Medulla oblongata (tissue), 1 donor: ENCODE data around the gene PCNX1.
A peak's percentile ranks its signal among the peaks of the same experiment; 100 is the strongest.

Experiments
- DNase-seq: peaks from one replicate; pipeline ENCODE4 v3.0.0-alpha.2; 2015; ENCODE audit errors: extremely low spot score

PCNX1 gene

GRCh38 chr14:70957710-70958109, 50.5 kb downstream of the PCNX1 start:
- no peak for DNase-seq

- DNase-seq: no peak
These were observed 55.7 kb downstream of the PCNX1 start for GRCh38 chr14:70962935-70963334.

GRCh38 chr14:70964492-70964891, 57.2 kb downstream of the PCNX1 start:
- DNase-seq: no peak

DNA sequence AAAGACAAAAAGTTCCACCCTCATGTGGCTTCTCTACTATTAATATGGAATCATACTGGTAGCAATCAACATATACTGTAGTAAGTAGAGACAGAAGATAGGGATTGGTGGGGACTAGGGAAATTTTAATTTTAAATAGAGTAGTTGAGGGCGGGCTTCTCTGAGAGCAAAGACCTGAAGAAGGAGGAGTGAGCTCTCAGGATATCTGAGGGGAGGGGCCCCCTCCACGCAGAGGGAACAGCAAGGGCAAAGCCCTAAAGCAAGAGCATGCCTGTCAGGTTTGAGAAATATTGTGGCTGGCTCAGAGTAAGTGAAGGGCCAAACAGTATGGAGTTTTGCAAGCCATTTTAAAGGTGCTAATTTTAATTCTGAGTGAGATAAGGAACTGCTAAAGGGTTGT, 64.3 kb downstream of the PCNX1 start:
- no peak for DNase-seq

GRCh38 chr14:70972107-70972976, 65.1 kb downstream of the PCNX1 start:
- DNase-seq: peak; percentile 96

DNA sequence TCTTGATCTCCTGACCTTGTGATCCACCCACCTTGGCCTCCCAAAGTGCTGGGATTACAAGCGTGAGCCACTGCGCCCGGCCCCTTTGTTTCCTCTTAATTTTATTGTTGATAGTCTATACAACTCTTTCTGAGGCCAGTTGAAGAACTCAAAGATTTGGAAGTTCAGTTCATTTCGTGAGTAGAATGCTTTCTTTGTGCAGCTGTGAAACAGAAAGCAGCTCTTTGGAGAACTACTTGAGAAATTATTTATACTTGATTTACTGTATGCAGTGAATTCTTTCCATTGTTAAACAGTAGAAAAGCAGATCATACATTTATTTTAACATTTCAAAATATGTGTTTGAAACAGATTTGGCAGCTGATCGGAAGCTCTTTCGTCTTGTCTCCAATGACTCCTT, 69.3 kb downstream of the PCNX1 start:
- no peak for DNase-seq

DNA sequence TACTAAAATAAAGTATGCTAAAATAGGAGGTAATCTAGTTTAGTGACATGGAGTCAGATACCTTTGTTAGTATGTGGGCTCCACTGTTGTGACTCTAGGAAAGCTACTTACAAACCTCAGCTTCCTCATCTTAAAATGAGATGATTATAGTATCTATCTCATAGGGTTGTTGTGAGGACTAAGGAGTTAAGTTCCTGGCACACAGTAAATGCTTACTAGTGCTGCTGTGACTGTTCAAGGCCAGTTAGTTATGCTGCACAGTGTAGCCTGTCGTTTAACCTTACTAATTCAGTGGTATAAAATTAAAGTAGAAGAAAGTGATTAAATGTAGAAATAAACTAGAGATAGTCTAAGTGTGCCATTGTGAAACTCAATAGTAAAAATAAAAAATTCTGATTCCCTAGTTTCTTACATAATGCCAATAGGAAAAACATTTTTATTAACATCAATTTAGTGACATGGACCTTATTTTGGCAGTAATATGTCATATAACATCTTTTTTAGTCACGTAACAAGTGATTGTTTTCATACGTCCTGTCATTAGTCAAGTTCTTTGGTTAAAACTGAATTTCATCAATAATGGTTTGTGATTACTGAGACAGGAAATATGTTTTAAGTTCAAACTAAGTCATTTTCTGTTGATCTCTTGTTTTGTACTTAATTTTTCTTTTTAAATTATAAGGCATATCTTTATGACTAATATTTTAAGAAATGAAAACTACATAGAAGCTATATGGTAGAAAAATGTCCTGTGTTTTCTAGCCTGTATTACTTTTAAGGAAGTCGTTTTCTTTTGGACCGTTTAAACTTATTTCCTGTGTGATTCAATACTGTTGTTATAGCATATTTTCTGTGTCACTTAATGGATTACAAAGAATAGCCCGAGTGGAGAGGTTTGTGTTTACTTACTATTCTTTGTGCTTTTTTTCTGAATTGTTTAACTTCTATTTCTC, 74.0 kb downstream of the PCNX1 start:
- no peak for DNase-seq

- DNase-seq: no peak
These were observed 74.9 kb downstream of the PCNX1 start for GRCh38 chr14:70982200-70982599.

- DNase-seq: no peak
These were observed 79.8 kb downstream of the PCNX1 start for GRCh38 chr14:70987041-70987440.

GRCh38 chr14:70988452-70988851, 81.2 kb downstream of the PCNX1 start:
- DNase-seq: no peak

DNA sequence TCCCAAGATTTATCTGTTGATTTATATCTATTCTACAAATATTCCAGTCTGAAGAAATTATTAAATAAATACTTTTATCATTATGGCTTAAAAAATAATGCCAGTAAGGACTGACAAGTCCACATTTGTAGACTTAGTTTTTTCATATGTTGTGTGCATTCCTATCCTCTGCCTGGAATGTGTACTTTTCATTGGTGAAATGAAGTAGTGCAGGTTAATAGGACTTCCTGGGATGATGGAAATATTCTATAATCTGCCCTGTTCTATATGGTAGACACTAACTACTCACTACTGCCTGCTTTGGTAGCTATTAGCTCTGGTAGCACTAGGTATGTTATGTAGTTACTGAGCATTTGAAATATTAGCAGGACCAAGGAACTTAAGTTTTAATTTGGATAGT, 86.7 kb downstream of the PCNX1 start:
- DNase-seq: no peak

DNA sequence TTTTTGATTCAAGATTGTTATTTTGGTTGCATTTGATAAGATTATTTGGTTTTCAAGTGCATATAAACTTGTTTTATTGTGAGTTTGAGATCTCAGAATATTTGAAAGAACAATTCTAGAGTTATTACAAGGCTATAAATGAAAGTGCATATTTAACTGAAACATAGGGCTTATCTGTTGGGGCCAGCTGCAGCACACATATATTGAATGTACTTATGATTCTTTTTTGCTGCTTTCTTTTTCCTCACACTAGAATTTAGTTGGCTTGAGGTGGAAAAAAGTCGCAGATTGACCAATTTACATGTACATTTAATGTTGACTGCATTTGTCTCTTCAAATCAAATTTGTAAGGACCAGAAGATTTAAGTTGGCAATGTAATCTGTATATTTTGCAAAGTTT, 88.0 kb downstream of the PCNX1 start:
- no peak for DNase-seq

- DNase-seq: no peak
These were observed 88.4 kb downstream of the PCNX1 start for GRCh38 chr14:70995671-70996070.

DNA sequence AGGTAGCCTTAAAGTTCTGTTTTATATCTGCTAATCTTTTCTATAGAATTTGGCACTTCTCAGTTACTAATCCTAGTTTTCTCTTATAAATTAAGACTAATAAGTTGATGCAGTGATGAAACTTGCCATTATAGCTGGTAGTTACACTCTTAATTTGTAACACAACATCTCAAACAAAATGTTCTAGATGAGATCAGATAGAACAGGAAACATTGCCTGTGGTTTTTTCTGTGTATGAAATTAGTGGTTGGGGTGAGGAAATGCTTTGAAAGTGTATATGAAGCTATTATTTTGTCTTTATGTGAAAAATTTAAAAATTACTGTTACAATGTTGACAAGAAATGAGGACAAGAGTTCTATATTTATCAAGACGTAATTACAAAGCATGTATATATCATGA, 91.9 kb downstream of the PCNX1 start:
- no peak for DNase-seq

DNA sequence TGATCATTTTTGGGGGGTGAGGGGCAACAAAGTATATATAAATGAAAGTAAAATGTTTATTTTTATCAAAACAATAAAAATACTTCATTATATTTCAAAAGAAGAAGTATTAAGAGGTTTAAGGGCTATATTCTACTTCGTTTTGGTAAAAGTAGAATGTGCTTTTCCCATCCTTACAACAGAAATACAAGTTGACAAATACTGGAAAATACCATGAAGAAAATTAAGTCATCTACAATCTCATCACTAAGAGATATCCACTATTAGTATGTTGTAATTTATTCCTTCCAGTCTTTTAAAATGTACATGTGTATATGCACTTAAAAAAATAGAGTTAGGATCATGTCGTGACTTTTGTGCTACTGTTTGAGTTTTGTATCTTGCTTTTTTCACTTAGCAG, 92.8 kb downstream of the PCNX1 start:
- no peak for DNase-seq

DNA sequence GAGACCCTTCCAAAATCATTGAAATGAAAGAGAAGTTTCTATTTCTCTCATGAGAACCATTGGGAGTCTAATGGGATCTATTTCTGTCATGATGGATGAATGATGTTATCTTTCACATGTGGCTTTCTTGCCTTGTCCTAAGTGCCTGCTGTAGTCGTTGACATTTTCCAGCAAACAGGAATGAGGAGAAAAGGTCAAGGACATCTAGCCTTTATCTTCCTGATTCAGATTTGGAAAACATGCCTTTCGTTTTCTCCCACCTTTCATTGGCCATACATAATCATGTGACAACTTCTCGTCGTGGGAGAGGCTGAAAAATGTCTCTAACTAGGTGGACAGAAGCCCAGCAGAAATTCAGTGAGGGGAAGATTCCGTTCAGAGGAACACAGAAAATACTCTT, 94.5 kb downstream of the PCNX1 start:
- no peak for DNase-seq

GRCh38 chr14:71003156-71003555, 95.9 kb downstream of the PCNX1 start:
- no peak for DNase-seq

DNA sequence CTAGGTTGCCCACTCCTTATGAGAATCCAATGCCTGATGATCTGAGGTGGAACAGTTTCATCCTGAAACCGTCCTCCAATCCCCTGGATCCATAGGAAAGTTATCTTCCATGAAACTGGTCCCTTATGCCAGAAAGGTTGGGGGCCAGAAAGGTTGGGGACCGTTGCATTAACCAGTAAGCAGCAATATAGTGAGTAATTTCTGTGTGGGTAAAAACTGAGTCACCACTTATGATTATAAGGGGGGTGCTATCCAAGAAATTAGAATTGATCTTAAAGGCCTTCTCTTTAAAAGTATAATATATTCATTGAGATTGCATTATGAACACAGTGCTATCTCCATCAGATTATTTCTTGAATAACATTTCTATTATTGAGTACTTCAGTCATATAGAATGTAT, 97.2 kb downstream of the PCNX1 start:
- DNase-seq: no peak

DNA sequence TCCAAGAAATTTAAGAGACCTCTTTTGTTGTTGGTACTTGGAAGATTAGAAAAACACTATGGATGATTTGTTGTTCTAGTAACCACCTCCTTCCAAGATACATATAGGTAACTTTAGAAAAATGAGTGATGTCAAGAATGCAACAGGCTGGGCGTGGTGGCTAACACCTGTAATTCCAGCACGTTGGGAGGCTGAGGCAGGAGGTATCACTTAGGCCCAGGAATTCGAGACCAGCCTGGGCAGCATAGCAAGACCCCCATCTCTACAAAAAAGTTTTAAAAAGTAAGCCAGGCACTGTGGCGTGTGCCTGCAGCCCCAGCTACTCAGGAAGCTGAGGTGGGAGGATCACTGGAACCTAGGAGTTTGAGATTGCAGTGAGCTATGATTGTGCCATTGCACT, 97.8 kb downstream of the PCNX1 start:
- no peak for DNase-seq

GRCh38 chr14:71006200-71006563, 98.9 kb downstream of the PCNX1 start:
- no peak for DNase-seq

- no peak for DNase-seq
These were observed 104.2 kb downstream of the PCNX1 start for GRCh38 chr14:71011479-71011878.

- no peak for DNase-seq
These were observed 105.6 kb downstream of the PCNX1 start for GRCh38 chr14:71012888-71013287.
